Measurements from ENCODE around the gene UNC79. TPM values are rescaled to one million over a fixed set of nuclear protein-coding genes. Genes with fewer than 3 reads are reported as not detected.

Gene UNC79
- total RNA-seq, 1 experiment from 2014 or later: not detected

DNA sequence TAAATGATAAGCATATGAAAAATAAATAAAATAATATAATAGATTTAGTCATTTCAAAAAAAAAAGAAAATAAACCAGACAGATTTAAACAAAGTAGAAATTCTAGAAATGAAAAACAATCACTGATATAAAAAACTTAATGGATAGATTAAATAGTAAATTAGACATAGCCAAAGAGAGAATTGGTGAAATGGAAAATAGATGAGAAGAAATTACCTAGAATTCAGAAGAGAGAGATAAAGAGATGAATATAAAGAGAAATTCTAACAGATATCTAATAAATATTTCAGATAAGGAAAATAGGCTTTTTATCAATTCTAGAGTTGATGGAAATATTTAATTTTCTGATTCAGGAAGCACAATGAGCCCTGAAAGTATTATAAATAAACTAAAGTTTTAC lies 234.4 kb downstream of the UNC79 start:
- BruUV-seq (replicated peaks): no TSS peak
- H3K36me3 Mint-ChIP-seq (ENCODE audit: insufficient read depth, unreplicated experiment): no peaks in the 10 kb centered on the region
- H3K27me3 Mint-ChIP-seq (ENCODE audit: unreplicated experiment): peaks cover 34% of the 10 kb centered on the region
- H3K27ac Mint-ChIP-seq (ENCODE audit: unreplicated experiment): no peak overlapping the region
- no peaks in the 10 kb centered on the region for H3K4me1 Mint-ChIP-seq (ENCODE audit: low read depth, unreplicated experiment)
- H3K9me3 Mint-ChIP-seq (ENCODE audit: low read depth, unreplicated experiment): no peaks in the 10 kb centered on the region
- CTCF ChIA-PET: no interaction called here
- intact Hi-C loops (cut with micrococcal nuclease; ENCODE audit: unreplicated experiment): no loop called here
- TF ChIP-seq, protein P1, sequence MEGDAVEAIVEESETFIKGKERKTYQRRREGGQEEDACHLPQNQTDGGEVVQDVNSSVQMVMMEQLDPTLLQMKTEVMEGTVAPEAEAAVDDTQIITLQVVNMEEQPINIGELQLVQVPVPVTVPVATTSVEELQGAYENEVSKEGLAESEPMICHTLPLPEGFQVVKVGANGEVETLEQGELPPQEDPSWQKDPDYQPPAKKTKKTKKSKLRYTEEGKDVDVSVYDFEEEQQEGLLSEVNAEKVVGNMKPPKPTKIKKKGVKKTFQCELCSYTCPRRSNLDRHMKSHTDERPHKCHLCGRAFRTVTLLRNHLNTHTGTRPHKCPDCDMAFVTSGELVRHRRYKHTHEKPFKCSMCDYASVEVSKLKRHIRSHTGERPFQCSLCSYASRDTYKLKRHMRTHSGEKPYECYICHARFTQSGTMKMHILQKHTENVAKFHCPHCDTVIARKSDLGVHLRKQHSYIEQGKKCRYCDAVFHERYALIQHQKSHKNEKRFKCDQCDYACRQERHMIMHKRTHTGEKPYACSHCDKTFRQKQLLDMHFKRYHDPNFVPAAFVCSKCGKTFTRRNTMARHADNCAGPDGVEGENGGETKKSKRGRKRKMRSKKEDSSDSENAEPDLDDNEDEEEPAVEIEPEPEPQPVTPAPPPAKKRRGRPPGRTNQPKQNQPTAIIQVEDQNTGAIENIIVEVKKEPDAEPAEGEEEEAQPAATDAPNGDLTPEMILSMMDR (IDR thresholded peaks at IDR 0.05; ENCODE audit: unreplicated experiment): no peak
- H3K4me3 Mint-ChIP-seq (ENCODE audit: low read depth, unreplicated experiment): no peak overlapping the region
- no peak for DNase-seq

- CTCF ChIA-PET: no interaction called here
- no peak overlapping the region for H3K27ac Mint-ChIP-seq (ENCODE audit: unreplicated experiment)
- H3K4me1 Mint-ChIP-seq (ENCODE audit: low read depth, unreplicated experiment): no peaks in the 10 kb centered on the region
- H3K27me3 Mint-ChIP-seq (ENCODE audit: unreplicated experiment): peaks cover 42% of the 10 kb centered on the region
- no peaks in the 10 kb centered on the region for H3K36me3 Mint-ChIP-seq (ENCODE audit: insufficient read depth, unreplicated experiment)
- DNase-seq: no peak
- intact Hi-C loops (cut with micrococcal nuclease; ENCODE audit: unreplicated experiment): no loop called here
- no TSS peak for BruUV-seq (replicated peaks)
- no peak overlapping the region for H3K4me3 Mint-ChIP-seq (ENCODE audit: low read depth, unreplicated experiment)
- TF ChIP-seq, protein P1 (IDR thresholded peaks at IDR 0.05; ENCODE audit: unreplicated experiment): no peak
- no peaks in the 10 kb centered on the region for H3K9me3 Mint-ChIP-seq (ENCODE audit: low read depth, unreplicated experiment)
Observed at GRCh38 chr14:93669632-93670031, 238.9 kb downstream of the UNC79 start.

DNA sequence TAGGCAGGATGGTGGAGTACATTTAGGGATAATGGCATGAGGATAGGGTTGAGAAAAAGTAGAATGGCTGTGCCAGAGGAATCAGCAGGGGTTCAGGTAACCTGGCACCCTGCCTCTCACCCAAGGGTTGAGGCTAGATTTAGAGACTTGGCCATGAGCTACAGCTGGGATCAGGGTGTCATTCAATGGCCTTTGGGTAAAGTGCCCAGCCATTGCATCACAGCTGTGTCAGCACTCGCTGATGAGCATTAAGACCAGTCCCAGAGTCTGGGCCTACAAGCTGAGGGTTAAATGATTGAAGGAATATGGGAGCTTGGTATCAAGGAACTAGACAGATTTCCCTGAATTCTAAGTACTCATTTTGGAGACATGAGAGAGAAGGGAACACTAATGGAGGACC lies 243.6 kb downstream of the UNC79 start:
- H3K27ac Mint-ChIP-seq (ENCODE audit: unreplicated experiment): no peak overlapping the region
- no peaks in the 10 kb centered on the region for H3K9me3 Mint-ChIP-seq (ENCODE audit: low read depth, unreplicated experiment)
- BruUV-seq (replicated peaks): no TSS peak
- H3K4me3 Mint-ChIP-seq (ENCODE audit: low read depth, unreplicated experiment): no peak overlapping the region
- H3K4me1 Mint-ChIP-seq (ENCODE audit: low read depth, unreplicated experiment): no peaks in the 10 kb centered on the region
- intact Hi-C loops (cut with micrococcal nuclease; ENCODE audit: unreplicated experiment): no loop called here
- TF ChIP-seq, protein P1 (IDR thresholded peaks at IDR 0.05; ENCODE audit: unreplicated experiment): no peak
- no peak for DNase-seq
- CTCF ChIA-PET: no interaction called here
- peaks cover 55% of the 10 kb centered on the region for H3K27me3 Mint-ChIP-seq (ENCODE audit: unreplicated experiment)
- H3K36me3 Mint-ChIP-seq (ENCODE audit: insufficient read depth, unreplicated experiment): no peaks in the 10 kb centered on the region

DNA sequence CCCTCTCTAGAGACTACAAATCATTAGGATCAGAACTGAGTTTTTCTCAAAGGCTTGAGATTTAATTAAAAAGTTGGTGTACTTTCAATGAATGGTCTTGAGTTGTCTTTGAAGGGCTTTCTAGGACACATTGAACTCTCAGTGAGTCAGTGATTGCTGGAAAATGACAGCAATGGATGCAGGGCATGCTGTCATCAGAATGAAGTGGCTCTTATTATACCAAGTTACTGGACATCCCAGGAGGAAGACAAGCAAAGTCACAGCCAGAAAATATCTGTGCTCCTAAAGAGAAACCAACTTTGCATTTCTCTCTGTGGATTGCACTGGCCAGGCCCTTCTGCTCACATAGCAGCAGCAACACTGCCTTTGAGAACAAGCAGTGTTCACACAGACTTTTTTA lies 244.9 kb downstream of the UNC79 start:
- CTCF ChIA-PET: interaction anchor here (0.6 kb wide), 1 partner anchor 421 kb away, joined by 5 read pairs; no protein-coding TSS in a partner anchor
- H3K9me3 Mint-ChIP-seq (ENCODE audit: low read depth, unreplicated experiment): no peaks in the 10 kb centered on the region
- TF ChIP-seq, protein P1 (IDR thresholded peaks at IDR 0.05; ENCODE audit: unreplicated experiment): no peak
- no TSS peak for BruUV-seq (replicated peaks)
- no peak overlapping the region for H3K27ac Mint-ChIP-seq (ENCODE audit: unreplicated experiment)
- H3K36me3 Mint-ChIP-seq (ENCODE audit: insufficient read depth, unreplicated experiment): no peaks in the 10 kb centered on the region
- intact Hi-C loops (cut with micrococcal nuclease; ENCODE audit: unreplicated experiment): no loop called here
- H3K27me3 Mint-ChIP-seq (ENCODE audit: unreplicated experiment): peaks cover 66% of the 10 kb centered on the region
- no peaks in the 10 kb centered on the region for H3K4me1 Mint-ChIP-seq (ENCODE audit: low read depth, unreplicated experiment)
- H3K4me3 Mint-ChIP-seq (ENCODE audit: low read depth, unreplicated experiment): no peak overlapping the region
- no peak for DNase-seq
